SK-N-SH treated with all-trans-retinoic acid at 6 μM for 48 hours (cell line): Measurements from ENCODE around the gene ENOSF1.

Experiments used
- ATAC-seq: fragments of 200-7000 bp; cut with Tn5 transposase; 3 replicates; pipeline ENCODE4 v1.9.1; 2020; ENCODE audit warnings: mild to moderate bottlenecking, moderate library complexity
- ARNTL ChIP-seq: fragments of 450-650 bp; formaldehyde crosslinking; IDR thresholded peaks from 2 replicates; pipeline ENCODE4 v1.5.0; 2020; ENCODE audit warnings: low read depth, mild to moderate bottlenecking, moderate library complexity, borderline replicate concordance
- BACH2 ChIP-seq: fragments of 250-450 bp; sonication (Bioruptor Pico); IDR thresholded peaks from 2 replicates; pipeline ENCODE4 v1.9.0; 2021; ENCODE audit warnings: mild to moderate bottlenecking, borderline replicate concordance
- CSDC2 ChIP-seq: fragments of 250-450 bp; sonication (Bioruptor Pico); IDR thresholded peaks from 2 replicates; pipeline ENCODE4 v1.5.0; 2020; ENCODE audit warnings: mild to moderate bottlenecking, moderate library complexity
- ESRRG ChIP-seq: fragments of 250-450 bp; sonication (Bioruptor Pico); IDR thresholded peaks from 2 replicates; pipeline ENCODE4 v1.6.1; 2021; ENCODE audit warnings: mild to moderate bottlenecking
- GLIS3 ChIP-seq: fragments of 250-450 bp; sonication (Bioruptor Pico); IDR thresholded peaks from 2 replicates; pipeline ENCODE4 v1.5.0; 2020; ENCODE audit warnings: mild to moderate bottlenecking, moderate library complexity
- ISL1 ChIP-seq: fragments of 250-450 bp; sonication (Bioruptor Pico); IDR thresholded peaks from 2 replicates; pipeline ENCODE4 v2.1.2; 2022; ENCODE audit warnings: mild to moderate bottlenecking, moderate library complexity
- OSR1 ChIP-seq: fragments of 250-450 bp; sonication (Bioruptor Pico); IDR thresholded peaks from 2 replicates; pipeline ENCODE4 v1.8.0; 2022; ENCODE audit warnings: moderate library complexity, mild to moderate bottlenecking, inconsistent platforms
- PPARA ChIP-seq: fragments of 250-450 bp; sonication (Bioruptor Pico); IDR thresholded peaks from 2 replicates; pipeline ENCODE4 v1.5.0; 2020; ENCODE audit warnings: mild to moderate bottlenecking, borderline replicate concordance
- RARB ChIP-seq: fragments of 250-450 bp; sonication (Bioruptor Pico); IDR thresholded peaks from 2 replicates; pipeline ENCODE4 v1.8.0; 2021; ENCODE audit warnings: mild to moderate bottlenecking, moderate library complexity
- SNAI2 ChIP-seq: fragments of 250-450 bp; sonication (Bioruptor Pico); IDR thresholded peaks from 2 replicates; pipeline ENCODE4 v1.5.0; 2020; ENCODE audit warnings: mild to moderate bottlenecking, moderate library complexity
- TCF4 ChIP-seq: fragments of 250-450 bp; sonication (Bioruptor Pico); IDR thresholded peaks from 2 replicates; pipeline ENCODE4 v1.8.0; 2021; ENCODE audit warnings: mild to moderate bottlenecking, moderate library complexity, borderline replicate concordance
- TOX ChIP-seq: fragments of 250-450 bp; sonication (Bioruptor Pico); IDR thresholded peaks from 2 replicates; pipeline ENCODE4 v1.8.0; 2021; ENCODE audit warnings: mild to moderate bottlenecking, moderate library complexity, borderline replicate concordance
- ZC3H10 ChIP-seq: fragments of 250-450 bp; sonication (Bioruptor Pico); IDR thresholded peaks from 2 replicates; pipeline ENCODE4 v1.5.1; 2021; ENCODE audit warnings: mild to moderate bottlenecking, moderate library complexity
- ZFP3 ChIP-seq: fragments of 250-450 bp; sonication (Bioruptor Pico); IDR thresholded peaks from 2 replicates; pipeline ENCODE4 v1.5.0; 2020; ENCODE audit warnings: mild to moderate bottlenecking, moderate library complexity
- ZFP30 ChIP-seq: fragments of 450-650 bp; formaldehyde crosslinking; IDR thresholded peaks from 2 replicates; pipeline ENCODE4 v1.5.0; 2022; ENCODE audit warnings: mild to moderate bottlenecking, moderate library complexity
- ZNF565 ChIP-seq: fragments of 450-650 bp; formaldehyde crosslinking; conservative IDR thresholded peaks from 2 replicates; pipeline ENCODE4 v1.5.0; 2020; ENCODE audit warnings: low read depth, mild to moderate bottlenecking, moderate library complexity
- ZNF70 ChIP-seq: fragments of 450-650 bp; formaldehyde crosslinking; IDR thresholded peaks from 2 replicates; pipeline ENCODE4 v1.5.0; 2020; ENCODE audit warnings: mild to moderate bottlenecking, moderate library complexity
- ZNF8 ChIP-seq: fragments of 450-650 bp; formaldehyde crosslinking; IDR thresholded peaks from 2 replicates; pipeline ENCODE4 v1.5.0; 2020; ENCODE audit warnings: mild to moderate bottlenecking, moderate library complexity
- TF ChIP-seq, protein P1 (sequence below): fragments of 250-450 bp; sonication (Bioruptor Pico); IDR thresholded peaks from 2 replicates; pipeline ENCODE4 v1.5.1; 2021; ENCODE audit warnings: mild to moderate bottlenecking, moderate library complexity
- TF ChIP-seq, protein P2 (sequence below): fragments of 250-450 bp; sonication (Bioruptor Pico); IDR thresholded peaks from 2 replicates; pipeline ENCODE4 v1.5.0; 2020; ENCODE audit warnings: mild to moderate bottlenecking, moderate library complexity
- TF ChIP-seq, protein P3 (sequence below): fragments of 250-450 bp; sonication (Bioruptor Pico); IDR thresholded peaks from 2 replicates; pipeline ENCODE4 v1.8.0; 2020; ENCODE audit warnings: mild to moderate bottlenecking, moderate library complexity, borderline replicate concordance
- TF ChIP-seq, protein P4 (sequence below): fragments of 250-450 bp; sonication (Bioruptor Pico); IDR thresholded peaks from 2 replicates; pipeline ENCODE4 v1.8.0; 2021; ENCODE audit warnings: low read depth, mild to moderate bottlenecking, moderate library complexity, borderline replicate concordance

The ENOSF1 gene

DNA sequence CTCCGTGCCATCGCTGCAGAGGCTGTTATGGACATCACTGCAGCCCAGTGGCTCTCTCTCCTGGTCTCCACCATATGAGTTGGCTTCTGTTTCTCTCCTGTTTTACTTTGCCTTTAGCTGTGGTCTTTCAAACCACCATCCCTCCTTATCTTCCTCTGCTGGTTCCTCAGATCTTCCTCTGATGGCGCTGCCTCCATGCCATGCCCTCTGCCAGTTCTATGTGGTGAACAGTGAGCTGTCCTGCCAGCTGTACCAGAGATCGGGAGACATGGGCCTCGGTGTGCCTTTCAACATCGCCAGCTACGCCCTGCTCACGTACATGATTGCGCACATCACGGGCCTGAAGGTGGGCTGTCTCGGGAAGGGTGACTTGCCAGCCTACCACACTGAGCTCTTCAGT, 41.9 kb downstream of the ENOSF1 start:
- ATAC-seq = no peak
- TF ChIP-seq, protein P1, sequence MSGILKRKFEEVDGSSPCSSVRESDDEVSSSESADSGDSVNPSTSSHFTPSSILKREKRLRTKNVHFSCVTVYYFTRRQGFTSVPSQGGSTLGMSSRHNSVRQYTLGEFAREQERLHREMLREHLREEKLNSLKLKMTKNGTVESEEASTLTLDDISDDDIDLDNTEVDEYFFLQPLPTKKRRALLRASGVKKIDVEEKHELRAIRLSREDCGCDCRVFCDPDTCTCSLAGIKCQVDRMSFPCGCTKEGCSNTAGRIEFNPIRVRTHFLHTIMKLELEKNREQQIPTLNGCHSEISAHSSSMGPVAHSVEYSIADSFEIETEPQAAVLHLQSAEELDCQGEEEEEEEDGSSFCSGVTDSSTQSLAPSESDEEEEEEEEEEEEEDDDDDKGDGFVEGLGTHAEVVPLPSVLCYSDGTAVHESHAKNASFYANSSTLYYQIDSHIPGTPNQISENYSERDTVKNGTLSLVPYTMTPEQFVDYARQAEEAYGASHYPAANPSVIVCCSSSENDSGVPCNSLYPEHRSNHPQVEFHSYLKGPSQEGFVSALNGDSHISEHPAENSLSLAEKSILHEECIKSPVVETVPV (CRISPR knock-in tag) = no peak
- TF ChIP-seq CSDC2 (no peak), ZFP30 (CRISPR knock-in tag) (no peak), ZNF565 (CRISPR knock-in tag) (no peak), ARNTL (CRISPR knock-in tag) (no peak), ZC3H10 (no peak), ISL1 (CRISPR knock-in tag) (no peak), BACH2 (CRISPR knock-in tag) (no peak), TOX (CRISPR knock-in tag) (no peak)

DNA sequence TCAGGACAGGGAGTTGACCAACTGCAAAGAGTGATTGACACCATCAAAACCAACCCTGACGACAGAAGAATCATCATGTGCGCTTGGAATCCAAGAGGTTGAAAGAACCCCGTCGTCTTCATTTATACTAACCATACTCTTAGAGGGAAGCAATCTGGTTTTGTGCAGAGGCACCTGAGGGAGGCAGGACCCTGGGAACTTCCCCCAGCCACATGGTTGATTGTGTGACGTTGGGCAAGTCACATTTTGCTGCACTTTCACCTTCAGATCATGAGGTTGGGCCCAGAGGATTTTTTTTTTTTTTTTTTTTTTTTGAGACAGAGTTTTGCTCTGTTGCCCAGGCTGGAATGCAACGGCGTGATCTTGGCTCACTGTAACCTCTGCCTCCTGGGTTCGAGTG, 43.4 kb downstream of the ENOSF1 start:
- TF ChIP-seq, protein P2, sequence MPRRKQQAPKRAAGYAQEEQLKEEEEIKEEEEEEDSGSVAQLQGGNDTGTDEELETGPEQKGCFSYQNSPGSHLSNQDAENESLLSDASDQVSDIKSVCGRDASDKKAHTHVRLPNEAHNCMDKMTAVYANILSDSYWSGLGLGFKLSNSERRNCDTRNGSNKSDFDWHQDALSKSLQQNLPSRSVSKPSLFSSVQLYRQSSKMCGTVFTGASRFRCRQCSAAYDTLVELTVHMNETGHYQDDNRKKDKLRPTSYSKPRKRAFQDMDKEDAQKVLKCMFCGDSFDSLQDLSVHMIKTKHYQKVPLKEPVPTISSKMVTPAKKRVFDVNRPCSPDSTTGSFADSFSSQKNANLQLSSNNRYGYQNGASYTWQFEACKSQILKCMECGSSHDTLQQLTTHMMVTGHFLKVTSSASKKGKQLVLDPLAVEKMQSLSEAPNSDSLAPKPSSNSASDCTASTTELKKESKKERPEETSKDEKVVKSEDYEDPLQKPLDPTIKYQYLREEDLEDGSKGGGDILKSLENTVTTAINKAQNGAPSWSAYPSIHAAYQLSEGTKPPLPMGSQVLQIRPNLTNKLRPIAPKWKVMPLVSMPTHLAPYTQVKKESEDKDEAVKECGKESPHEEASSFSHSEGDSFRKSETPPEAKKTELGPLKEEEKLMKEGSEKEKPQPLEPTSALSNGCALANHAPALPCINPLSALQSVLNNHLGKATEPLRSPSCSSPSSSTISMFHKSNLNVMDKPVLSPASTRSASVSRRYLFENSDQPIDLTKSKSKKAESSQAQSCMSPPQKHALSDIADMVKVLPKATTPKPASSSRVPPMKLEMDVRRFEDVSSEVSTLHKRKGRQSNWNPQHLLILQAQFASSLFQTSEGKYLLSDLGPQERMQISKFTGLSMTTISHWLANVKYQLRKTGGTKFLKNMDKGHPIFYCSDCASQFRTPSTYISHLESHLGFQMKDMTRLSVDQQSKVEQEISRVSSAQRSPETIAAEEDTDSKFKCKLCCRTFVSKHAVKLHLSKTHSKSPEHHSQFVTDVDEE = no peak
- TF ChIP-seq ZFP30 (CRISPR knock-in tag) (no peak), SNAI2 (CRISPR knock-in tag) (no peak), OSR1 (CRISPR knock-in tag) (no peak), ZNF8 (CRISPR knock-in tag) (no peak), ZFP3 (CRISPR knock-in tag) (no peak), TCF4 (no peak), ZNF565 (CRISPR knock-in tag) (no peak), ZC3H10 (no peak), ZNF70 (CRISPR knock-in tag) (no peak)
- TF ChIP-seq, protein P1 (CRISPR knock-in tag) = no peak
- ATAC-seq = no peak

DNA sequence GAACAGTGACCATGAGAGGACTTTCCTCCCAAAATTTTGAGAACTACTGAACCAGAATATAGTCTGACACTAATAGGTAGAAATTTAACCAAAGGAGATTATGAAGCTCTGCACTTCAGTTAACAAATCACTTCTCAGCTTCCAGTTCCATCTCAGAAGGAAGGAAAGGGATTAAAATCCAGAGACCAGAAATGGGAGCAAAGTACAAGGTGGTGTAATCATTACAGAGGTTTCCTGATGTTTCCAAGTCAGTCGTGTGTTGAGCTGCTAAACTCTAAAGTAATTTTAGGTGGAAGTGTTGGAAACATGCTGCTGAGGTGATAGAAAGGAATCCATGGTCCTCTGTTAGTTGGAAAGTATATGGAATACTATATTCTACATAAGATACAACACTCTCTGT, 44.2 kb downstream of the ENOSF1 start:
- TF ChIP-seq GLIS3 (CRISPR knock-in tag) (no peak), ZNF70 (CRISPR knock-in tag) (no peak), OSR1 (CRISPR knock-in tag) (no peak), ESRRG (CRISPR knock-in tag) (no peak), ZFP3 (CRISPR knock-in tag) (no peak), ISL1 (CRISPR knock-in tag) (no peak), ARNTL (CRISPR knock-in tag) (no peak), ZFP30 (CRISPR knock-in tag) (no peak), RARB (CRISPR knock-in tag) (no peak), CSDC2 (no peak), TOX (CRISPR knock-in tag) (no peak), ZNF565 (CRISPR knock-in tag) (no peak), SNAI2 (CRISPR knock-in tag) (no peak), PPARA (CRISPR knock-in tag) (no peak), BACH2 (CRISPR knock-in tag) (no peak)
- TF ChIP-seq, protein P3, sequence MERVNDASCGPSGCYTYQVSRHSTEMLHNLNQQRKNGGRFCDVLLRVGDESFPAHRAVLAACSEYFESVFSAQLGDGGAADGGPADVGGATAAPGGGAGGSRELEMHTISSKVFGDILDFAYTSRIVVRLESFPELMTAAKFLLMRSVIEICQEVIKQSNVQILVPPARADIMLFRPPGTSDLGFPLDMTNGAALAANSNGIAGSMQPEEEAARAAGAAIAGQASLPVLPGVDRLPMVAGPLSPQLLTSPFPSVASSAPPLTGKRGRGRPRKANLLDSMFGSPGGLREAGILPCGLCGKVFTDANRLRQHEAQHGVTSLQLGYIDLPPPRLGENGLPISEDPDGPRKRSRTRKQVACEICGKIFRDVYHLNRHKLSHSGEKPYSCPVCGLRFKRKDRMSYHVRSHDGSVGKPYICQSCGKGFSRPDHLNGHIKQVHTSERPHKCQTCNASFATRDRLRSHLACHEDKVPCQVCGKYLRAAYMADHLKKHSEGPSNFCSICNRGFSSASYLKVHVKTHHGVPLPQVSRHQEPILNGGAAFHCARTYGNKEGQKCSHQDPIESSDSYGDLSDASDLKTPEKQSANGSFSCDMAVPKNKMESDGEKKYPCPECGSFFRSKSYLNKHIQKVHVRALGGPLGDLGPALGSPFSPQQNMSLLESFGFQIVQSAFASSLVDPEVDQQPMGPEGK (CRISPR knock-in tag) = no peak
- TF ChIP-seq, protein P4, sequence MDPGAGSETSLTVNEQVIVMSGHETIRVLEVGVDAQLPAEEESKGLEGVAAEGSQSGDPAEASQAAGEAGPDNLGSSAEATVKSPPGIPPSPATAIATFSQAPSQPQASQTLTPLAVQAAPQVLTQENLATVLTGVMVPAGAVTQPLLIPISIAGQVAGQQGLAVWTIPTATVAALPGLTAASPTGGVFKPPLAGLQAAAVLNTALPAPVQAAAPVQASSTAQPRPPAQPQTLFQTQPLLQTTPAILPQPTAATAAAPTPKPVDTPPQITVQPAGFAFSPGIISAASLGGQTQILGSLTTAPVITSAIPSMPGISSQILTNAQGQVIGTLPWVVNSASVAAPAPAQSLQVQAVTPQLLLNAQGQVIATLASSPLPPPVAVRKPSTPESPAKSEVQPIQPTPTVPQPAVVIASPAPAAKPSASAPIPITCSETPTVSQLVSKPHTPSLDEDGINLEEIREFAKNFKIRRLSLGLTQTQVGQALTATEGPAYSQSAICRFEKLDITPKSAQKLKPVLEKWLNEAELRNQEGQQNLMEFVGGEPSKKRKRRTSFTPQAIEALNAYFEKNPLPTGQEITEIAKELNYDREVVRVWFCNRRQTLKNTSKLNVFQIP = no peak
- no peak for ATAC-seq
